HG03095 (cell line): Measurements from ENCODE around the gene CSTF1.

Experiments
- ATAC-seq: cut with Tn5 transposase; IDR thresholded peaks from one replicate; pipeline ENCODE4 v1.9.1; 2021; ENCODE audit warnings: moderate library complexity; ENCODE audit not compliant: unreplicated experiment

CSTF1 gene

GRCh38 chr20:56392132-56392880 is at the start of gene CSTF1, which contains the start of gene AURKA:
TSS of gene CSTF1 (plus strand) at chr20:56392645. CDS start at chr20:56395553, 2,908 bp downstream.
TSS of gene AURKA (minus strand) at chr20:56392215. CDS start at chr20:56388197, 4,018 bp downstream.
- ATAC-seq, result peak; percentile 90

- no peak for ATAC-seq
Measured at GRCh38 chr20:56342783-56343182, 49.7 kb upstream of the CSTF1 start.

- ATAC-seq, result no peak
Measured at GRCh38 chr20:56343861-56344381, 48.5 kb upstream of the CSTF1 start.

- ATAC-seq, result no peak
Measured at GRCh38 chr20:56345911-56346310, 46.5 kb upstream of the CSTF1 start.

- no peak for ATAC-seq
Measured at GRCh38 chr20:56347628-56348304, 44.7 kb upstream of the CSTF1 start.

GRCh38 chr20:56348305-56348693 is 44.1 kb upstream of the CSTF1 start:
- no peak for ATAC-seq

GRCh38 chr20:56348746-56349145 is 43.7 kb upstream of the CSTF1 start:
- ATAC-seq, result no peak

GRCh38 chr20:56350842-56351241 is 41.6 kb upstream of the CSTF1 start:
- no peak for ATAC-seq

GRCh38 chr20:56352345-56353055 is 39.9 kb upstream of the CSTF1 start:
- ATAC-seq, result no peak

- ATAC-seq, result no peak
Measured at GRCh38 chr20:56353356-56353755, 39.1 kb upstream of the CSTF1 start.

- no peak for ATAC-seq
Measured at GRCh38 chr20:56358070-56358469, 34.4 kb upstream of the CSTF1 start.

GRCh38 chr20:56358600-56359211 is 33.7 kb upstream of the CSTF1 start, which contains the start of gene FAM210B:
TSS of gene FAM210B (plus strand) at chr20:56358974. CDS start at chr20:56359006, 32 bp downstream.
- peak; percentile 99 for ATAC-seq

GRCh38 chr20:56359212-56360132 is 33.0 kb upstream of the CSTF1 start:
- ATAC-seq, result no peak

- no peak for ATAC-seq
Measured at GRCh38 chr20:56360133-56360907, 32.1 kb upstream of the CSTF1 start.

- ATAC-seq, result no peak
Measured at GRCh38 chr20:56360908-56361205, 31.6 kb upstream of the CSTF1 start.

GRCh38 chr20:56361900-56362299 is 30.5 kb upstream of the CSTF1 start:
- no peak for ATAC-seq

GRCh38 chr20:56362833-56363413 is 29.5 kb upstream of the CSTF1 start:
- ATAC-seq, result no peak

GRCh38 chr20:56363491-56363890 is 29.0 kb upstream of the CSTF1 start:
- no peak for ATAC-seq
